HepG2 (cell line): ENCODE results near the gene ANKHD1. TPM values are rescaled to one million over a fixed set of nuclear protein-coding genes. Genes with fewer than 3 reads are reported as not detected.
A peak's percentile ranks its signal among the peaks of the same experiment; 100 is the strongest.

ENCODE experiments used
- CBX5 ChIP-seq: sonication (generic); formaldehyde crosslinking; IDR thresholded peaks from 2 replicates; pipeline ENCODE4 v1.4.0; 2020; ENCODE audit warnings: missing genetic modification reagents, borderline replicate concordance
- CEBPB ChIP-seq: IDR thresholded peaks from 2 replicates; pipeline ENCODE4 v1.6.1; 2011; ENCODE audit warnings: low read depth, low read length, improper control_type of control experiment, borderline replicate concordance
- FIP1L1 ChIP-seq: fragments of 200-400 bp; formaldehyde crosslinking; IDR thresholded peaks from 2 replicates; pipeline ENCODE4 v1.6.1; 2018; ENCODE audit warnings: low read depth, mild to moderate bottlenecking, low read length, moderate library complexity, borderline replicate concordance; ENCODE audit not compliant: insufficient read depth
- FOSL2 ChIP-seq: sonication (generic); formaldehyde crosslinking; IDR thresholded peaks from 2 replicates; pipeline ENCODE4 v1.4.0; 2020; ENCODE audit warnings: missing genetic modification reagents
- NFKBIZ ChIP-seq: IDR thresholded peaks from 2 replicates; pipeline ENCODE4 v1.6.1; 2018; ENCODE audit warnings: missing genetic modification reagents, missing compliant biosample characterization
- PPARG ChIP-seq: conservative IDR thresholded peaks from 2 replicates; pipeline ENCODE4 v1.6.1; 2016; ENCODE audit warnings: missing biosample characterization, missing genetic modification reagents
- REL ChIP-seq: sonication (generic); formaldehyde crosslinking; conservative IDR thresholded peaks from 2 replicates; pipeline ENCODE4 v1.8.0; 2022; ENCODE audit warnings: mild to moderate bottlenecking, missing genetic modification reagents, moderate library complexity
- SMC3 ChIP-seq: IDR thresholded peaks from 2 replicates; pipeline ENCODE4 v1.6.1; 2011; ENCODE audit warnings: low read length, improper control_type of control experiment
- TAF15 ChIP-seq: fragments of 200-400 bp; formaldehyde crosslinking; IDR thresholded peaks from one replicate; pipeline ENCODE4 v1.6.1; 2018; ENCODE audit warnings: mild to moderate bottlenecking, low read depth, low read length; ENCODE audit not compliant: poor library complexity, severe bottlenecking
- ZBTB8A ChIP-seq: sonication (generic); formaldehyde crosslinking; IDR thresholded peaks from 2 replicates; pipeline ENCODE4 v1.4.0; 2020; ENCODE audit warnings: mild to moderate bottlenecking, low read depth, missing genetic modification reagents, borderline replicate concordance
- ZFP41 ChIP-seq: sonication (generic); formaldehyde crosslinking; IDR thresholded peaks from 2 replicates; pipeline ENCODE4 v1.4.0; 2020; ENCODE audit warnings: mild to moderate bottlenecking, missing genetic modification reagents, borderline replicate concordance
- ZNF143 ChIP-seq: sonication (generic); formaldehyde crosslinking; IDR thresholded peaks from 2 replicates; pipeline ENCODE4 v1.4.0; 2020; ENCODE audit warnings: missing genetic modification reagents
- ZNF235 ChIP-seq: sonication (generic); formaldehyde crosslinking; IDR thresholded peaks from 2 replicates; pipeline ENCODE4 v1.8.1; 2023; ENCODE audit warnings: mild to moderate bottlenecking, missing genetic modification reagents, borderline replicate concordance
- ZNF570 ChIP-seq: sonication (generic); formaldehyde crosslinking; IDR thresholded peaks from 2 replicates; pipeline ENCODE4 v1.4.0; 2020; ENCODE audit warnings: mild to moderate bottlenecking, missing genetic modification reagents, borderline replicate concordance
- ZNF674 ChIP-seq: sonication (generic); formaldehyde crosslinking; IDR thresholded peaks from 2 replicates; pipeline ENCODE4 v1.5.0; 2020; ENCODE audit warnings: low read depth, mild to moderate bottlenecking, missing genetic modification reagents
- polyA plus RNA-seq, 8 experiments: library from polyadenylated mRNA; depleted of rRNA in 3 of 8; stranded (reverse) in 7 of 8; unstranded in 1 of 8; fragments of >200 nt; fragmentation: Illumina TruSeq in 4 of 8; extraction: Trizol in 4 of 8; gene quantifications; 2 replicates each; pipeline versions ENCODE4 v1.2.1 to v1.2.3, GENCODE V29; 2011 to 2016; ENCODE audit warnings: low read depth in 4 of 8, missing spikeins in 1 of 8, mixed read lengths in 1 of 8; ENCODE audit not compliant: insufficient read depth in 1 of 8
- total RNA-seq, 5 experiments: library from RNA; depleted of rRNA; stranded (reverse); fragments of >200 nt; fragmentation: Illumina TruSeq; extraction: Trizol; gene quantifications; 2 replicates each; pipeline ENCODE4 v1.2.3, GENCODE V29; 2016; ENCODE audit warnings: low read depth in 1 of 5
- TF ChIP-seq, protein P1 (sequence below): sonication (generic); formaldehyde crosslinking; IDR thresholded peaks from 2 replicates; pipeline ENCODE4 v1.5.0; 2020; ENCODE audit warnings: missing genetic modification reagents, mild to moderate bottlenecking, borderline replicate concordance
- TF ChIP-seq, protein P2 (sequence below): IDR thresholded peaks from 2 replicates; pipeline ENCODE4 v1.6.1; 2016; ENCODE audit warnings: missing genetic modification reagents, missing compliant biosample characterization
- TF ChIP-seq, protein P3 (sequence below): sonication (generic); formaldehyde crosslinking; IDR thresholded peaks from 2 replicates; pipeline ENCODE4 v1.5.1; 2020; ENCODE audit warnings: mild to moderate bottlenecking, missing genetic modification reagents, moderate library complexity
- TF ChIP-seq, protein P4 (sequence below): sonication (generic); formaldehyde crosslinking; IDR thresholded peaks from 2 replicates; pipeline ENCODE4 v1.4.0; 2020; ENCODE audit warnings: missing genetic modification reagents, low read depth, mild to moderate bottlenecking, borderline replicate concordance
- TF ChIP-seq, protein P5 (sequence below): sonication (generic); formaldehyde crosslinking; IDR thresholded peaks from 2 replicates; pipeline ENCODE4 v1.8.1; 2023; ENCODE audit warnings: missing genetic modification reagents, inconsistent platforms, borderline replicate concordance
- TF ChIP-seq, protein P6 (sequence below): sonication (generic); formaldehyde crosslinking; IDR thresholded peaks from 2 replicates; pipeline ENCODE4 v1.8.1; 2022; ENCODE audit warnings: mild to moderate bottlenecking, missing genetic modification reagents

ANKHD1 gene
- total and polyA plus RNA-seq, 2 of the 13 experiments (the other 11 are each of a cell fraction or from before 2014, with no cell fraction given), result 69.9 to 82.0 TPM

DNA sequence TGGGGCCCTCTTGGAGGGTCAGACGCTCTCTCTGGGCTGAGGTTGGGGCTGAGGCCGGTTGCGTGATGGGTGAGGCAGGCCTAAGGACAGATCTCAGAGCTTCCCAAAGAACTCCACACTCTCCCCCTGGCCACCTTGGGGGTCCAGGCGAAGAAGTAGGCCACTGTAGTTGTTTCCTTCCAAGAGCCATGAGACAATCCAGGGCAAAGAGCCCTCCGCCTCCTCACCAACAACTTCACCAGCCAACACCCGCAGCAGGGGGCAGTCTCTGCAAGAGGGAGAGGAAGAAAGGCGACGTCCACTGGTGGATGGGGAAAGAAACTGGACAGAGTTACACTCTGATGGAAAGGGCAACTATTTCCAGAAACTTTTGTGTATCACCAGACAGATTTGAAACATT is 173.7 kb downstream of the ANKHD1 start (continued):
- TF ChIP-seq ZFP41 (no peak), ZBTB8A (CRISPR knock-in tag) (no peak), FOSL2 (CRISPR knock-in tag) (peak; percentile 45), REL (CRISPR knock-in tag) (no peak), FIP1L1 (no peak), SMC3 (peak; percentile 98), CEBPB (no peak), ZNF570 (CRISPR knock-in tag) (no peak), PPARG (peak; percentile 67), NFKBIZ (CRISPR knock-in tag) (no peak), CBX5 (CRISPR knock-in tag) (no peak; the same call in 1 of the 2 replicates), ZNF235 (CRISPR knock-in tag) (no peak), ZNF674 (CRISPR knock-in tag) (no peak), TAF15 (no peak), ZNF143 (CRISPR knock-in tag) (no peak)
- TF ChIP-seq, protein P1, sequence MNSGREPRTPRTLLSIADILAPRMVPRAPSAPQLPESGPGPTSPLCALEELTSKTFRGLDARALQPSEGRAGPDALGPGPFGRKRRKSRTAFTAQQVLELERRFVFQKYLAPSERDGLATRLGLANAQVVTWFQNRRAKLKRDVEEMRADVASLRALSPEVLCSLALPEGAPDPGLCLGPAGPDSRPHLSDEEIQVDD (CRISPR knock-in tag), result no peak
- TF ChIP-seq, protein P2, sequence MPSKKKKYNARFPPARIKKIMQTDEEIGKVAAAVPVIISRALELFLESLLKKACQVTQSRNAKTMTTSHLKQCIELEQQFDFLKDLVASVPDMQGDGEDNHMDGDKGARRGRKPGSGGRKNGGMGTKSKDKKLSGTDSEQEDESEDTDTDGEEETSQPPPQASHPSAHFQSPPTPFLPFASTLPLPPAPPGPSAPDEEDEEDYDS (CRISPR knock-in tag), result no peak
- TF ChIP-seq, protein P3, sequence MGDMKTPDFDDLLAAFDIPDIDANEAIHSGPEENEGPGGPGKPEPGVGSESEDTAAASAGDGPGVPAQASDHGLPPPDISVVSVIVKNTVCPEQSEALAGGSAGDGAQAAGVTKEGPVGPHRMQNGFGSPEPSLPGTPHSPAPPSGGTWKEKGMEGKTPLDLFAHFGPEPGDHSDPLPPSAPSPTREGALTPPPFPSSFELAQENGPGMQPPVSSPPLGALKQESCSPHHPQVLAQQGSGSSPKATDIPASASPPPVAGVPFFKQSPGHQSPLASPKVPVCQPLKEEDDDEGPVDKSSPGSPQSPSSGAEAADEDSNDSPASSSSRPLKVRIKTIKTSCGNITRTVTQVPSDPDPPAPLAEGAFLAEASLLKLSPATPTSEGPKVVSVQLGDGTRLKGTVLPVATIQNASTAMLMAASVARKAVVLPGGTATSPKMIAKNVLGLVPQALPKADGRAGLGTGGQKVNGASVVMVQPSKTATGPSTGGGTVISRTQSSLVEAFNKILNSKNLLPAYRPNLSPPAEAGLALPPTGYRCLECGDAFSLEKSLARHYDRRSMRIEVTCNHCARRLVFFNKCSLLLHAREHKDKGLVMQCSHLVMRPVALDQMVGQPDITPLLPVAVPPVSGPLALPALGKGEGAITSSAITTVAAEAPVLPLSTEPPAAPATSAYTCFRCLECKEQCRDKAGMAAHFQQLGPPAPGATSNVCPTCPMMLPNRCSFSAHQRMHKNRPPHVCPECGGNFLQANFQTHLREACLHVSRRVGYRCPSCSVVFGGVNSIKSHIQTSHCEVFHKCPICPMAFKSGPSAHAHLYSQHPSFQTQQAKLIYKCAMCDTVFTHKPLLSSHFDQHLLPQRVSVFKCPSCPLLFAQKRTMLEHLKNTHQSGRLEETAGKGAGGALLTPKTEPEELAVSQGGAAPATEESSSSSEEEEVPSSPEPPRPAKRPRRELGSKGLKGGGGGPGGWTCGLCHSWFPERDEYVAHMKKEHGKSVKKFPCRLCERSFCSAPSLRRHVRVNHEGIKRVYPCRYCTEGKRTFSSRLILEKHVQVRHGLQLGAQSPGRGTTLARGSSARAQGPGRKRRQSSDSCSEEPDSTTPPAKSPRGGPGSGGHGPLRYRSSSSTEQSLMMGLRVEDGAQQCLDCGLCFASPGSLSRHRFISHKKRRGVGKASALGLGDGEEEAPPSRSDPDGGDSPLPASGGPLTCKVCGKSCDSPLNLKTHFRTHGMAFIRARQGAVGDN (CRISPR knock-in tag), result peak; percentile 26
- TF ChIP-seq, protein P4, sequence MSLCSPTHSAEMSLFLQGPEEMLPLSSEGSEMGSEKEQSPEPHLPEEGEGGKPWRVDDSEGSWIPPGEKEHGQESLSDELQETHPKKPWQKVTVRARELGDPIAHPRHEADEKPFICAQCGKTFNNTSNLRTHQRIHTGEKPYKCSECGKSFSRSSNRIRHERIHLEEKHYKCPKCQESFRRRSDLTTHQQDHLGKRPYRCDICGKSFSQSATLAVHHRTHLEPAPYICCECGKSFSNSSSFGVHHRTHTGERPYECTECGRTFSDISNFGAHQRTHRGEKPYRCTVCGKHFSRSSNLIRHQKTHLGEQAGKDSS (CRISPR knock-in tag), result no peak
- TF ChIP-seq, protein P5, sequence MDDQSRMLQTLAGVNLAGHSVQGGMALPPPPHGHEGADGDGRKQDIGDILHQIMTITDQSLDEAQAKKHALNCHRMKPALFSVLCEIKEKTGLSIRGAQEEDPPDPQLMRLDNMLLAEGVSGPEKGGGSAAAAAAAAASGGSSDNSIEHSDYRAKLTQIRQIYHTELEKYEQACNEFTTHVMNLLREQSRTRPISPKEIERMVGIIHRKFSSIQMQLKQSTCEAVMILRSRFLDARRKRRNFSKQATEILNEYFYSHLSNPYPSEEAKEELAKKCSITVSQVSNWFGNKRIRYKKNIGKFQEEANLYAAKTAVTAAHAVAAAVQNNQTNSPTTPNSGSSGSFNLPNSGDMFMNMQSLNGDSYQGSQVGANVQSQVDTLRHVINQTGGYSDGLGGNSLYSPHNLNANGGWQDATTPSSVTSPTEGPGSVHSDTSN (CRISPR knock-in tag), result no peak
- TF ChIP-seq, protein P6, sequence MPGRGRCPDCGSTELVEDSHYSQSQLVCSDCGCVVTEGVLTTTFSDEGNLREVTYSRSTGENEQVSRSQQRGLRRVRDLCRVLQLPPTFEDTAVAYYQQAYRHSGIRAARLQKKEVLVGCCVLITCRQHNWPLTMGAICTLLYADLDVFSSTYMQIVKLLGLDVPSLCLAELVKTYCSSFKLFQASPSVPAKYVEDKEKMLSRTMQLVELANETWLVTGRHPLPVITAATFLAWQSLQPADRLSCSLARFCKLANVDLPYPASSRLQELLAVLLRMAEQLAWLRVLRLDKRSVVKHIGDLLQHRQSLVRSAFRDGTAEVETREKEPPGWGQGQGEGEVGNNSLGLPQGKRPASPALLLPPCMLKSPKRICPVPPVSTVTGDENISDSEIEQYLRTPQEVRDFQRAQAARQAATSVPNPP (CRISPR knock-in tag), result no peak
